22Rv1 (cell line): Measurements from ENCODE around the gene PRKX.

Experiments used
- CTCF ChIP-seq: fragments of 450-650 bp; IDR thresholded peaks from 2 replicates; pipeline ENCODE4 v1.5.1; 2017; ENCODE audit warnings: mild to moderate bottlenecking
- ZFX ChIP-seq: fragments of 450-650 bp; IDR thresholded peaks from 2 replicates; pipeline ENCODE4 v1.6.1; 2017; ENCODE audit warnings: antibody characterized with exemption, borderline replicate concordance

- TF ChIP-seq ZFX, result no peak
- no peak for TF ChIP-seq CTCF
Observed at GRCh38 chrX:3666975-3667374, 46.5 kb downstream of the PRKX start.
